ENCODE measurements around the gene KDM2A.
A peak's percentile ranks its signal among the peaks of the same experiment; 100 is the strongest.
"Not testable (repeated sequence)": the region's sequence is repeated elsewhere in the genome, so short reads cannot be mapped to it uniquely, and the experiment has no call there.

Gene KDM2A

DNA sequence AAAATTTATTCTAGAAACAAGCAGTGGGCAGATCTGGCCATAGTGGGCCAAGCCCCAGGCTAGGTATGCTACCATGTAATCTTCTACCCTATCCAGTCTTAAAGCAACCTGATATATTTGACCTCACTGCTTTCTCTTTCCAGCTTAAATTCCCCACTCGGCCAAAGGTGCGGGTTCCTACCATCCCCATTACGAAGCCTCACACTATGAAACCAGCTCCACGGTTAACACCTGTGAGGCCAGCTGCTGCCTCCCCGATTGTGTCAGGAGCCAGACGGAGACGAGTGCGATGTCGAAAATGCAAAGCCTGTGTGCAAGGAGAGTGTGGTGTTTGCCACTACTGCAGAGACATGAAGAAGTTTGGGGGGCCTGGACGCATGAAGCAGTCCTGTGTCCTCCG, 126.0 kb downstream of the KDM2A start:
- Mint-ChIP-seq H3K36me3 (ENCODE audit: low read depth) (peaks cover 76% of the 10 kb centered on the region), H3K27me3 (ENCODE audit: low read depth) (no peaks in the 10 kb centered on the region), H3K27ac (no peak overlapping the region), H3K4me3 (no peak overlapping the region), H3K9me3 (no peaks in the 10 kb centered on the region), H3K4me1 (ENCODE audit: low read depth) (peaks cover 49% of the 10 kb centered on the region)

DNA sequence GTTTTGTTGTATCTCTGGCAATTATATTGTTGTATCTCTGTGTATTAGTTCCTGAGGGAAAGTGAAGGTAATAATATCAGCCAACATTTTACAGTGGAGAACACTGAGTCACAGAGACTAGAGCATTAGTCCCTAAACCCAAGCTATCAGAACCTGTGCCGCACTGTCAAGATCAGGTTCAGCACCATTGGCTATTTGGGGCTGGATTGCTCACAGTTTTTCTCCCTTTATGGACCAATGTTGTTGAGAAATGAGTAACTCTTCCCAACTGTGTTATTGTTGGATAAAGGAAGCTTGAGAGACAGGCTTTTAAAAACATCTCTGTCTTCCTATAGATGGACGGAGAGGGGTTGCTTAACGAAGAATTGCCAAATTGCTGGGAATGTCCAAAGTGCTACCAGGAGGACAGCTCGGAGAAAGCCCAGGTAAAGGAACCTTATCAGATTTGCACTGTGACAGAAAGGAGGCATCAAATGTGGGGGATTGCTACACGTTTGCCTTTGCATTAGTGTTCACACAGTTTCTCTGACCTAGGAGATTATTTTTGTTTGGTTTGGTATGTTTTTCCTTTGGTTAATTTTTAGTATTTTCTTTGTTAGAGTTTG, 129.0 kb downstream of the KDM2A start:
- Mint-ChIP-seq H3K9me3 (no peaks in the 10 kb centered on the region), H3K4me1 (ENCODE audit: low read depth) (peaks cover 54% of the 10 kb centered on the region), H3K4me3 (no peak overlapping the region), H3K27ac (no peak overlapping the region), H3K36me3 (ENCODE audit: low read depth) (peaks cover 72% of the 10 kb centered on the region), H3K27me3 (ENCODE audit: low read depth) (no peaks in the 10 kb centered on the region)

DNA sequence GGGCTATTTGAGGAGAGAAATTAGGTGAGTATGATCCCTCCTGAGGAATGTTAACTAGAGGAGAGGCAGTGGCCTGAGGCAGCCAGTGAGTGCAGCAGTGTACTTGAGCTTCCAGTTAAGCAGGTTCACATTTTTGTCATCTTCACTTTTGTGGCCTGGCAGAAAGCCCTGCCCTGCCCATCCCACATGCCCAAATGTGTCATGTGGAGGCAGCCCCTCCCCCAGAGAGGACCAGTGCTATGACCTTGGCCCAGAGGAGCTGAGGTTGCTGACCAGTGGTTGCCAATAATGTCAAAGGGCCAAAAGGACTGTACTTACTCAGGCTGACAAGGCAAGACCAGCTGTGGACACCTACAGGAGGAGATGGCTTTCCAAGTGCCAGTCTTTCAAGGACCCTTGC, 129.6 kb downstream of the KDM2A start:
- Mint-ChIP-seq H3K9me3 (no peaks in the 10 kb centered on the region), H3K27me3 (ENCODE audit: low read depth) (no peaks in the 10 kb centered on the region), H3K4me1 (ENCODE audit: low read depth) (peaks cover 55% of the 10 kb centered on the region), H3K27ac (no peak overlapping the region), H3K4me3 (no peak overlapping the region), H3K36me3 (ENCODE audit: low read depth) (peaks cover 74% of the 10 kb centered on the region)

DNA sequence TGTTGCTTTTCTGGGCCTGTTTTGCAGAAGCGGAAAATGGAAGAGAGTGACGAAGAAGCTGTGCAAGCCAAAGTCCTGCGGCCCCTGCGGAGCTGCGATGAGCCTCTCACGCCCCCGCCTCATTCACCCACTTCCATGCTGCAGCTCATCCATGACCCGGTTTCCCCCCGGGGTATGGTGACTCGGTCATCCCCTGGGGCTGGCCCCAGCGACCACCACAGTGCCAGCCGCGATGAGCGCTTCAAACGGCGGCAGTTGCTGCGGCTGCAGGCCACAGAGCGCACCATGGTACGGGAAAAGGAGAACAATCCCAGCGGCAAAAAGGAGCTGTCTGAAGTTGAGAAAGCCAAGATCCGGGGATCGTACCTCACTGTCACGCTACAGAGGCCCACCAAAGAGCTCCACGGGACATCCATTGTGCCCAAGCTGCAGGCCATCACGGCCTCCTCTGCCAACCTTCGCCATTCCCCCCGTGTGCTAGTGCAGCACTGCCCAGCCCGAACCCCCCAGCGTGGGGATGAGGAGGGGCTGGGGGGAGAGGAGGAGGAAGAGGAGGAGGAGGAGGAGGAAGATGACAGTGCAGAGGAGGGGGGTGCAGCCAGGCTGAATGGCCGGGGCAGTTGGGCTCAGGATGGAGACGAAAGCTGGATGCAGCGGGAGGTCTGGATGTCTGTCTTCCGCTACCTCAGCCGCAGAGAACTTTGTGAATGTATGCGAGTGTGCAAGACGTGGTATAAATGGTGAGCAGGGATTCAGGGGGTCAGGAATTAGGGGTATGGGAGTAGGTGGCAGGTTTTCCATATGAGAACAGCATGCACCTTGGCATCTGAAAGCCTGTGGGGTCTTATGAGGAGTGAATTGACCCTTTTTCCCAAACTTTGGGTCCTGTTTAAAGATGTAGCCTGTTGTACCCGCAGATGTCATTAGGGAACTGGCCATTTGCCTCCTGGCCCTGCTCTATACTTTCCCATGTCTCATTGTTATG, 131.3 kb downstream of the KDM2A start:
- H3K27ac Mint-ChIP-seq = no peak overlapping the region
- no peaks in the 10 kb centered on the region for H3K9me3 Mint-ChIP-seq
- H3K36me3 Mint-ChIP-seq (ENCODE audit: low read depth) = peaks cover 77% of the 10 kb centered on the region
- H3K4me1 Mint-ChIP-seq (ENCODE audit: low read depth) = peaks cover 53% of the 10 kb centered on the region
- no peaks in the 10 kb centered on the region for H3K27me3 Mint-ChIP-seq (ENCODE audit: low read depth)
- no peak overlapping the region for H3K4me3 Mint-ChIP-seq

DNA sequence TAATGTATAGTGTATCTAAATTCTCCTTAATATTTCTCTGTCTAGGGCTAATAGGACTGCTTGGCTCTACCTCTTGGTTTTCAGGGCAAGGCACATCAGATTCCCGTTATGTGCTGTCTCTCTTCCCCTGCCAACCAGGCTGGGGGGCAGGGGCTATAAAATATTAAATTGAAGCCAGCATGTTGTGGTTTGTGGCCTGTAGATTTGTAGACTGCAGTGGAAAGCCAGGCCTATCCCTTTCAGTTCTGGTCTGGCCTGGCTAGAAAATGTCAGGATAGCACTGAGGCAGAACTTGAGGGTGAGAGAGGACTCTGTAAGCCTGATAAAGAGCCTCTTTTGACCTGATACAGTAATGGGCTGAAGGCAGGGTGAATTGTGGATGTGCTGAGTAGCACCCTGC, 132.8 kb downstream of the KDM2A start:
- H3K4me1 Mint-ChIP-seq (ENCODE audit: low read depth) = peaks cover 43% of the 10 kb centered on the region

DNA sequence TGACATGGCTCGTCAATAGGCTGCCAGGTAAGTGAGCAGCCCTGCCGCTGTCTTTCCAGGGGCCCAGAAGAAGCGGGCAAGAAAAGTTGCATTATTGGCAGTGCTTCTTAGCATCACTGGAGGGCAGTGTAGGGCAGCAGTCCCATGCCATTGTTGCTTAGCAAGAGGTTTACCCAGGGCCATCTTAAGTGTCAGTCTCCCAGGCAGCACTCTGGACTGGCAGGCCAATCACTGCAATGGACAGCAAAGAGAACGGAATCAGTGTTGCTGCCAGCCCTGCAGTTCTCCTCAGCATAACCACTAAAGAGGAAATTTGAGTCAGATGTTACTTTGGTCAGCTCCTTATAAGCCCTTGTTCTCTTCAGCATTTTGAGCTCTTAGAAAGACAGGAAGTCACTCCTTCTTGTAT, 133.8 kb downstream of the KDM2A start:
- Mint-ChIP-seq H3K9me3 (no peaks in the 10 kb centered on the region), H3K27me3 (ENCODE audit: low read depth) (no peaks in the 10 kb centered on the region), H3K27ac (peak overlapping the region; percentile 54), H3K36me3 (ENCODE audit: low read depth) (peaks cover 77% of the 10 kb centered on the region), H3K4me1 (ENCODE audit: low read depth) (peaks cover 43% of the 10 kb centered on the region), H3K4me3 (no peak overlapping the region)

More for the DNA sequence above, 132.8 kb downstream of the KDM2A start:
- H3K36me3 Mint-ChIP-seq (ENCODE audit: low read depth) = peaks cover 74% of the 10 kb centered on the region
- H3K4me3 Mint-ChIP-seq = no peak overlapping the region
- H3K9me3 Mint-ChIP-seq = no peaks in the 10 kb centered on the region
- H3K27ac Mint-ChIP-seq = no peak overlapping the region
- H3K27me3 Mint-ChIP-seq (ENCODE audit: low read depth) = no peaks in the 10 kb centered on the region

DNA sequence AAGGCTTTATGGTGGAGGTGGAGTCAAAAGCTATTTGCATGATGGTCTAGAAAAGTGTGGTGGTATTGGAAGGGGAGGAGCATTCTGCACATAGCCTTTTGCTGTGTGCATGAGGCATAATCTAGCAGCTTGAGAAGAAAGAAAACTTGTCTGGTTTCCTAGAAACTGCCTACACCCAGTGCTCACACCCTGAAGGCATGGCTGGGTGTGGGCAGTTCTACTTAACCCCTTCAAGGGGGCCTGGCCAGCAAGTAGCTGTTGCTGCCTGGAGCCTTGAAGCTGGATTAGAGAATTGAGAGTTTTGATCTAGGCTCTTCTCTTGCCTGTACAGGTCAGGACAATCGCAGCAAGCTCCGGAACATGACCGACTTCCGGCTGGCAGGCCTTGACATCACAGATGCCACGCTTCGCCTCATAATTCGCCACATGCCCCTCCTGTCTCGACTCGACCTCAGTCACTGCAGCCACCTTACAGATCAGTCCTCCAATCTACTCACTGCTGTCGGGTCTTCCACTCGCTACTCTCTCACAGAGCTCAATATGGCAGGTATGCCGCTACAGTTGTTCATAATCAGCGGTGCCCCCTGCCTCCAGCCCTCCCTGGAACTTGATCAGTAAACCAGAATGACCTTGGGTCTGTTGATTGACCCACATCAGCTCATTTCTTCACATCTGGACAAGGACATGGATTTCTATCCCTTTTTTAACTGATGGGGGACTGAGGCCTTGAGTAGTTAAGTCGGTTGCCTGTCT, 135.0 kb downstream of the KDM2A start:
- Mint-ChIP-seq H3K4me1 (ENCODE audit: low read depth) (peaks cover 43% of the 10 kb centered on the region), H3K27me3 (ENCODE audit: low read depth) (no peaks in the 10 kb centered on the region), H3K36me3 (ENCODE audit: low read depth) (peaks cover 65% of the 10 kb centered on the region), H3K9me3 (no peaks in the 10 kb centered on the region), H3K4me3 (peak overlapping the region; percentile 5), H3K27ac (peak overlapping the region; percentile 45)

DNA sequence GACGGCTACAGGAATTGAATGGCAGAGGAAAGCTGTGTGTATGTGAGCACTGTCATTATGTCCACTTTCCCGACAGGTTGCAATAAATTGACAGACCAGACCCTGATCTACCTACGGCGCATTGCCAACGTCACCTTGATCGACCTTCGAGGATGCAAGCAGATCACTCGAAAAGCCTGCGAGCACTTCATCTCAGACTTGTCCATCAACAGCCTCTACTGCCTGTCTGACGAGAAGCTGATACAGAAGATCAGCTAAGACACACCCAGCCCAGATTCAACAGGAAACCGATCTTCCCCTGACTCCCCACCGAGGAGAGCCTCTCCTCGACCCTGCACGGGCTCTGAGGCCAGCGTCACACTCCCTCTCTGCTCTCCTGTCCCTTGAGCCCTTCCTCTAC, 135.7 kb downstream of the KDM2A start:
- H3K36me3 Mint-ChIP-seq (ENCODE audit: low read depth) = peaks cover 57% of the 10 kb centered on the region
- no peak overlapping the region for H3K27ac Mint-ChIP-seq
- no peaks in the 10 kb centered on the region for H3K27me3 Mint-ChIP-seq (ENCODE audit: low read depth)
- H3K4me3 Mint-ChIP-seq = no peak overlapping the region
- peaks cover 43% of the 10 kb centered on the region for H3K4me1 Mint-ChIP-seq (ENCODE audit: low read depth)
- H3K9me3 Mint-ChIP-seq = no peaks in the 10 kb centered on the region

DNA sequence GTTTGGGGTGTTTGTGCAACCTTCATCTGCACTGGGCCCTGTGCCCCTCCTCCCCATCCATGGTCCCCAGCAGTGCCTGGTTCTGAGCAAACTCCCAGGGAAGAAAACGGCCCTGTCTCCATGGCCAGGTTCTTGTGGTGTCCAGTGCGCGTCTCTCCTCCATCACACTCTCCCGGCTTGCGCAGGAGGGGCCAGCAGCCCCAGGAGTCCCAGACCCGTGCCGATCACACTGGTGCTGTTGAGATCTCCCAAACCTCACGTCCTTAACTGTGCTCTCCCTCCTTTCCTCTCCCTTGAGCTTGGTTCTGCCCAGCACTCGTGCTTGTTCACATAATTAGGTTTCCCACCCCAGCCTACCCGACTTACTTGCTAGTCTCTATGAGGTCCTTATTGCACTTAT, 136.3 kb downstream of the KDM2A start:
- Mint-ChIP-seq H3K4me3 (no peak overlapping the region), H3K27ac (peak overlapping the region; percentile 36), H3K4me1 (ENCODE audit: low read depth) (peaks cover 44% of the 10 kb centered on the region), H3K27me3 (ENCODE audit: low read depth) (no peaks in the 10 kb centered on the region), H3K36me3 (ENCODE audit: low read depth) (peaks cover 56% of the 10 kb centered on the region), H3K9me3 (no peaks in the 10 kb centered on the region)

DNA sequence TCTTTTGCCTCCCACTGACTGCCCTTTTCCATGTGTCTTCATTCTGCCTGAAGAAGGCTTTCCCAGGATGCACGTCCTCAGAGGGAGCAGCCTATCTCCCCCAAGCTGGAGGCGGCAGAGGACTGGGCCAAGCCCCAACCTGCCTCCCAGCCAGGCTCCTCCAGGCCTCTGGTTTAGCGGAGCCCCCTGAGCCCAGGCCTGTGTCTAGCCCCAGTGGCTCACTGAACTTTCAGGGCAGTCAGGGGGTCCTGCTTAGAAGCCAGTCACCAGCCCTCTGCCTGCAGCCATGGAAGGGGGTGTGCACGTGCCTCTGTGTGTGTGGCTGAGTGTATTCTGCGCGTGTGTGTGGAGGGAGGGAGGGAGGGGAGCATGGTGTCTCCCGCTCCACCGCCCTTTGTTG, 136.8 kb downstream of the KDM2A start:
- Mint-ChIP-seq H3K36me3 (ENCODE audit: low read depth) (peaks cover 52% of the 10 kb centered on the region), H3K4me1 (ENCODE audit: low read depth) (peaks cover 43% of the 10 kb centered on the region), H3K9me3 (no peaks in the 10 kb centered on the region), H3K27me3 (ENCODE audit: low read depth) (no peaks in the 10 kb centered on the region), H3K27ac (no peak overlapping the region), H3K4me3 (no peak overlapping the region)

DNA sequence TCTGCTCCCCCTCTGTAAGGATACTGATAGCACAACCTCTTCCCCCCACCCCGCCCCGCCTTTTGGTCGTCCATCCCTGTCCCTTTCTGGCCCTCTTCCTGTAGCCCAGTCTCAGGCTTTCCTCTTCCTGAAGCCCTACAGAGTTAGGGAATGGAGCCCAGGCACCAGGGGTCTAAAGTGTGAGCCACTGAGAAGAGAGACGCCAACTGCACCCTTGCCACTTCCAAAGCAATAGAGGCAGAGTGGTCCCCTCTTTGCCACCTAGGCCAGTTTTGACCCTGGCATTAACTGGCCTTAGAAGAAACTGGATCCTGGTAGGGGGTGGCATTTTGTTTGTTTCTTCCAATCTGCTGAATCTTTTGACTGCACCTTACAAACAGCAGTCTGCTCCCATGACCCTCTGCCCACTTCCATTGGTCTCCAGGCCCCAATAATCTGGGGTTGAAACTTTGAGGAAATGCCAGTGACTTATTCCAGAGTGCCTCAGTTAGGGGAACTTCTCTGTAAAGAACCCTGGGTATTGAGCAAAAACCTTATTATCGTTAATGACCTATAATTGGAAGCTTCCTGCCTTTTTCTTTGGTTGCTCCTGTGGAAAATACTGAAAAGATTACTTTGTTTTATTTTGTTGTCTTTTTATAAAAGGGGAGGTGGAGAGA, 137.5 kb downstream of the KDM2A start:
- H3K4me1 Mint-ChIP-seq (ENCODE audit: low read depth) = peaks cover 45% of the 10 kb centered on the region
- H3K36me3 Mint-ChIP-seq (ENCODE audit: low read depth) = peaks cover 46% of the 10 kb centered on the region
- H3K27ac Mint-ChIP-seq = peak overlapping the region; percentile 26
- H3K4me3 Mint-ChIP-seq = no peak overlapping the region
- no peaks in the 10 kb centered on the region for H3K27me3 Mint-ChIP-seq (ENCODE audit: low read depth)
- no peaks in the 10 kb centered on the region for H3K9me3 Mint-ChIP-seq

DNA sequence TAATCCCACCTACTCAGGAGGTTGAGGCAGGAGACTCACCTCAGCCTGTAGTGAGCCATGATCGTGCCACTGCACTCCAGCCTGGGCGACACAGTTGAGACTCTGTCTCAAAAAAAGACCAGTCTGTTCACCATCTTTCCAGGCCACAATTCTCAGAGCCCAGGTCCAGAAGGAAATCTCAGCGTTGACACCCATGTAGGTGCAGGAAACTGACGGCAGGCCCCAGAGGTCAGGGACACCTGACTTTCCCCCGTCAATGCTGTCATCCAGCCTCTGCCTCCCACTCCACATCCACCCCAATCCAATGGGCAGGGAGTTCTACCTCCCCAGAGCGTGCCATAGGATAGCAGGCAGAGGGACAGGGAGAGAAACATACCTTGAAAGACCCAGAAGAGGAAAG, 141.3 kb downstream of the KDM2A start:
- Mint-ChIP-seq H3K27ac (no peak overlapping the region), H3K9me3 (no peaks in the 10 kb centered on the region), H3K4me3 (peak overlapping the region; percentile 51), H3K27me3 (ENCODE audit: low read depth) (no peaks in the 10 kb centered on the region), H3K4me1 (ENCODE audit: low read depth) (peaks cover 49% of the 10 kb centered on the region), H3K36me3 (ENCODE audit: low read depth) (peaks cover 13% of the 10 kb centered on the region)

DNA sequence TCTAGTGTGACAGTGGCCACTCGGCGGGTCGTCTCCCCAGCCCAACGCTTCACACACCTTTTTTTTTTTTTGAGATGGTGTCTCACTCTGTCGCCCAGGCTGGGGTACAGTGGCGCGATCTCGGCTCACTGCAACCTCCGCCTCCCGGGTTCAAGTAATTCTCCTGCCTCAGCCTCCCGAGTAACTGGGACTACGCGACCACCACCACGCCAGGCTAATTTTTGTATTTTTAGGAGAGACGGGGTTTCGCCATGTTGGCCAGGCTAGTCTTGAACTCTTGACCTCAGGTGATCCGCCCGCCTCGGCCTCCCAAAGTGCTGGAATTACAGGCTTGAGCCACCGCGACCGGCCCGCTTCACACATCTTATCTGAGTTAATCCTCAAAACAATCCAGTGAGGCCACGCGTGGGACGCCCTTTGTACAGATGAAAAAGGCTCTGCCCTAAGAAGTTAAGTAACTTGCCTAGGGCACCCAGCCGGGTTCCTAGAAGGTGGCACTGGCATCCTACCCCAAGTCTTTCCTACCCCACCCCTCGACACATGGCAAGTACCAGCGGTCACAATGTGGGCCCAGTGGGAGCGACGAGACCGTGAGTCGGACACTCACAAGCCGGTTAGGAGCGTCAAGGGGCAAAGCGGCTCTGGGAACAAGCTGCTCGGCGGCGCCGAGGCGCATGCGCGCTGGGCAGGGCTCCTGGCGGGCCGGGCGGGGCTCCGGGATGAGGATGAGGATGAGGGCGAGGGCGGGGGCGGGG, 142.0 kb downstream of the KDM2A start:
- H3K4me1 Mint-ChIP-seq (ENCODE audit: low read depth) = peaks cover 53% of the 10 kb centered on the region
- H3K9me3 Mint-ChIP-seq; H3K27me3 Mint-ChIP-seq (ENCODE audit: low read depth); H3K27ac Mint-ChIP-seq: not testable (repeated sequence)
- peak overlapping the region; percentile 63 for H3K4me3 Mint-ChIP-seq
- H3K36me3 Mint-ChIP-seq (ENCODE audit: low read depth) = peaks cover 10% of the 10 kb centered on the region

DNA sequence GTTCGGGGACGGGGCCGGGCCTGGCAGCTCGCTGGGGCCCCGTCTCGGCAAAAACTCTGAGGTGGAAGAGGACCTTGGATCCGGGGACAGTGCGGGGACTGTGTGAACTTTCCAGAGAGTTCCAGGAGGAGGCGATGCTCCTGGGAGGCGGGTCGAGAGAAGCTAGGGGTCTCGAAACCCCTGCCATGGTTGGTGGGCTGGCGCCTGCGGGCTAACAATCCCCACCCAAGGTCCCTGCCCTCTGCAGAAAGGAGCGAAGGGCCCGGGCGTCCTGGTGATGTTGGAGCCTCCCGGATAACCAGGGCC, 142.5 kb downstream of the KDM2A start:
- H3K9me3 Mint-ChIP-seq = no peaks in the 10 kb centered on the region
- H3K27me3 Mint-ChIP-seq (ENCODE audit: low read depth) = no peaks in the 10 kb centered on the region
- H3K27ac Mint-ChIP-seq = no peak overlapping the region
- no peak overlapping the region for H3K4me3 Mint-ChIP-seq
- peaks cover 10% of the 10 kb centered on the region for H3K36me3 Mint-ChIP-seq (ENCODE audit: low read depth)
- H3K4me1 Mint-ChIP-seq (ENCODE audit: low read depth) = peaks cover 54% of the 10 kb centered on the region
